ENCODE measurements around the gene FNDC3B. TPM values are rescaled to one million over a fixed set of nuclear protein-coding genes. Genes with fewer than 3 reads are reported as not detected.

The FNDC3B gene
- total and polyA plus RNA-seq, 9 of the 15 experiments (the other 6 are each of a cell fraction or from before 2014, with no cell fraction given), result 7.0 to 35.8 (median 16.2) TPM

DNA sequence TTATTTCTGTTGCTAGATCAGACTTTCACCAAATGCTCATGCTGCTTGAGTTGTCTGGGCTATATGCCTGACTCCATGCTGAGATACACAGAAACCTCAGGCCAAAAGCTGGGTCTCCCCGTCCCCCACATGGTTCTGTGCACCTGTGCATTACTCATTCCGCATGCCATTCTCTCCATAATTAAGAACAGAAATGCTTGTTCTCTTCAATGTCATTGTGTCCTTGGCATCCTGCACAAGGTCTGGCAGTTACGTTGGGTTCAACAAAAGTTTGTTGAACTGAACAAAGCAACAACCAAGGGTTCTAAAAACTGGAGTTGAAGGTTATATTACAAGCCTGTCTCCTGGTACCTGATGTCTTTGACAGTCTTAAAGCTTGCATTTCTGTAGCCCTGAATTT is 177.5 kb downstream of the FNDC3B start:
- H3K27ac ChIP-seq (ENCODE audit: extremely low read depth, low read depth, low read length), result no peak overlapping the region

DNA sequence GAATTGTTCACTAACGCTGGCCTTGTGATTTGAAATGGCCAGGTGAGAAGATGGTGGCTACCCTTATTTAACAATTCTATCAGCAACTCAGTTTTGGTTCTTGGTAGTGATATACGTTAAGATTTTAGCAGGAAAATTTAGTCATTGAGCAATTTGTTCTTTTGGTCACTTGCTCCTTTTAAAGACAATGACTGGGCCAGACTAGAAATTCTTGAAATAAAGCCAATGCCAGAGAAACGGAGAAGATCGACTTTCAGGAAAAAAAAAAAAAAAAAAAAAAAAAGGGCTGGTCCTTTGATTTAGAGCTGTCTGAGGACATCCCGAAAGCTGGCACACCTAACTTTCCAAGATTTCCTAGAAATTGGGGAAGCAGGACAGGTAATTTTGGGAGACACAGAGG is 178.5 kb downstream of the FNDC3B start:
- Histone ChIP-seq H3K27ac (ENCODE audit: extremely low read depth, low read depth, low read length) (no peak overlapping the region), H3K4me2 (ENCODE audit: insufficient read depth, low read length) (no peak overlapping the region), H3K27me3 (ENCODE audit: control insufficient read depth in 2 of 2, insufficient read depth in 2 of 2, low read length in 2 of 2) (no peaks in the 10 kb centered on the region), H3K4me3 (no peak overlapping the region), H3K36me3 (ENCODE audit: control insufficient read depth, insufficient read depth, low read length) (no peaks in the 10 kb centered on the region), H3K9me1 (ENCODE audit: control insufficient read depth, insufficient read depth, low read length) (no peaks in the 10 kb centered on the region), H2AFZ (ENCODE audit: low read depth, low read length) (no peak overlapping the region), H3K4me1 (replicated peaks in 1 of 2; ENCODE audit: control insufficient read depth in 2 of 2, insufficient read depth in 2 of 2, low read length in 2 of 2) (peaks cover 0 to 3% of the 10 kb centered on the region in 2 experiments; a peak in 2 of 5 replicates), H3K79me2 (ENCODE audit: control insufficient read depth, insufficient read depth, low read length) (peaks cover 53% of the 10 kb centered on the region), H3K9ac (ENCODE audit: insufficient read depth in 1 of 2, low read depth in 2 of 2, low read length in 2 of 2) (no peak overlapping the region), H4K20me1 (replicated peaks; ENCODE audit: control insufficient read depth, insufficient read depth, low read length) (peaks cover 7% of the 10 kb centered on the region; the same call in 1 of the 2 replicates), H3K9me3 (replicated peaks; ENCODE audit: control insufficient read depth, insufficient read depth, low read depth, low read length) (no peaks in the 10 kb centered on the region)
- CTCF ChIA-PET (ENCODE audit: low intra/inter-chr PET ratio), result no interaction called here
- 75% methylated on average over 3 of the region's 5 CpGs for WGBS (ENCODE audit: insufficient coverage, low coverage, missing lambda C conversion rate)
- no TSS peak for BruUV-seq (replicated peaks)
- intact Hi-C loops (cut with micrococcal nuclease) (no loop called here), in situ Hi-C loops (cut with MboI) (no loop called here)
- POLR2A ChIA-PET, result interaction anchor here (0.6 to 1.6 kb wide), 3 partner anchors 8 to 1218 kb away, joined by 3 to 6 read pairs (median 4); no protein-coding TSS in a partner anchor
- no peak for FAIRE-seq
- DNase-seq (ENCODE audit: extremely low read depth in 1 of 4, low spot score in 3 of 4), result no peak
- no peak for ATAC-seq
- TF ChIP-seq, protein P1, sequence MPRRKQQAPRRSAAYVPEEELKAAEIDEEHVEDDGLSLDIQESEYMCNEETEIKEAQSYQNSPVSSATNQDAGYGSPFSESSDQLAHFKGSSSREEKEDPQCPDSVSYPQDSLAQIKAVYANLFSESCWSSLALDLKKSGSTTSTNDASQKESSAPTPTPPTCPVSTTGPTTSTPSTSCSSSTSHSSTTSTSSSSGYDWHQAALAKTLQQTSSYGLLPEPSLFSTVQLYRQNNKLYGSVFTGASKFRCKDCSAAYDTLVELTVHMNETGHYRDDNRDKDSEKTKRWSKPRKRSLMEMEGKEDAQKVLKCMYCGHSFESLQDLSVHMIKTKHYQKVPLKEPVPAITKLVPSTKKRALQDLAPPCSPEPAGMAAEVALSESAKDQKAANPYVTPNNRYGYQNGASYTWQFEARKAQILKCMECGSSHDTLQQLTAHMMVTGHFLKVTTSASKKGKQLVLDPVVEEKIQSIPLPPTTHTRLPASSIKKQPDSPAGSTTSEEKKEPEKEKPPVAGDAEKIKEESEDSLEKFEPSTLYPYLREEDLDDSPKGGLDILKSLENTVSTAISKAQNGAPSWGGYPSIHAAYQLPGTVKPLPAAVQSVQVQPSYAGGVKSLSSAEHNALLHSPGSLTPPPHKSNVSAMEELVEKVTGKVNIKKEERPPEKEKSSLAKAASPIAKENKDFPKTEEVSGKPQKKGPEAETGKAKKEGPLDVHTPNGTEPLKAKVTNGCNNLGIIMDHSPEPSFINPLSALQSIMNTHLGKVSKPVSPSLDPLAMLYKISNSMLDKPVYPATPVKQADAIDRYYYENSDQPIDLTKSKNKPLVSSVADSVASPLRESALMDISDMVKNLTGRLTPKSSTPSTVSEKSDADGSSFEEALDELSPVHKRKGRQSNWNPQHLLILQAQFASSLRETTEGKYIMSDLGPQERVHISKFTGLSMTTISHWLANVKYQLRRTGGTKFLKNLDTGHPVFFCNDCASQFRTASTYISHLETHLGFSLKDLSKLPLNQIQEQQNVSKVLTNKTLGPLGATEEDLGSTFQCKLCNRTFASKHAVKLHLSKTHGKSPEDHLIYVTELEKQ (CRISPR knock-in tag; IDR thresholded peaks at IDR 0.05), result no peak
- no peak for TF ChIP-seq ETS2 (tag; IDR thresholded peaks at IDR 0.05; ENCODE audit: borderline replicate concordance, poor library complexity, severe bottlenecking)
- TF ChIP-seq ZSCAN32 (CRISPR knock-in tag; IDR thresholded peaks at IDR 0.05), result no peak
- no peak for TF ChIP-seq PTTG1 (tag; IDR thresholded peaks at IDR 0.05; ENCODE audit: low read depth)
- TF ChIP-seq MEF2A (IDR thresholded peaks at IDR 0.05; ENCODE audit: control insufficient read depth, low read depth, low read length), result no peak

More for the DNA sequence above, 177.5 kb downstream of the FNDC3B start:
- in situ Hi-C loops (cut with MboI) (no loop called here), intact Hi-C loops (cut with micrococcal nuclease) (no loop called here)
- Histone ChIP-seq H2AFZ (ENCODE audit: low read depth, low read length) (no peak overlapping the region), H3K36me3 (ENCODE audit: control insufficient read depth, insufficient read depth, low read length) (no peaks in the 10 kb centered on the region; the same call in 2 of the 3 replicates), H3K9me3 (replicated peaks; ENCODE audit: control insufficient read depth, insufficient read depth, low read depth, low read length) (no peaks in the 10 kb centered on the region), H3K9me1 (ENCODE audit: control insufficient read depth, insufficient read depth, low read length) (no peaks in the 10 kb centered on the region), H4K20me1 (replicated peaks; ENCODE audit: control insufficient read depth, insufficient read depth, low read length) (no peaks in the 10 kb centered on the region; the same call in 1 of the 2 replicates), H3K9ac (ENCODE audit: insufficient read depth in 1 of 2, low read depth in 2 of 2, low read length in 2 of 2) (no peak overlapping the region), H3K4me3 (no peak overlapping the region), H3K4me2 (ENCODE audit: insufficient read depth, low read length) (no peak overlapping the region), H3K79me2 (ENCODE audit: control insufficient read depth, insufficient read depth, low read length) (peaks cover 49% of the 10 kb centered on the region), H3K4me1 (replicated peaks in 1 of 2; ENCODE audit: control insufficient read depth in 2 of 2, insufficient read depth in 2 of 2, low read length in 2 of 2) (peaks cover 0 to 11% of the 10 kb centered on the region in 2 experiments; a peak in 2 of 5 replicates), H3K27me3 (ENCODE audit: control insufficient read depth in 2 of 2, insufficient read depth in 2 of 2, low read length in 2 of 2) (no peaks in the 10 kb centered on the region)
- 84% methylated on average over 3 of the region's 3 CpGs for WGBS (ENCODE audit: insufficient coverage, low coverage, missing lambda C conversion rate)
- no peak for ATAC-seq
- POLR2A ChIA-PET, result interaction anchor here (1.6 kb wide), 1 partner anchor 9 kb away, joined by 4 read pairs; no protein-coding TSS in a partner anchor
- FAIRE-seq, result no peak
- CTCF ChIA-PET (ENCODE audit: low intra/inter-chr PET ratio), result no interaction called here
- BruUV-seq (replicated peaks), result no TSS peak
- no peak for DNase-seq (ENCODE audit: extremely low read depth in 1 of 4, low spot score in 3 of 4)
- no peak for TF ChIP-seq NR2F6 (CRISPR knock-in tag; IDR thresholded peaks at IDR 0.05)
- TF ChIP-seq HDAC2 (IDR thresholded peaks at IDR 0.05), result no peak
- no peak for TF ChIP-seq CCAR2 (IDR thresholded peaks at IDR 0.05; ENCODE audit: low read depth, low read length)
- TF ChIP-seq ZNF24 (IDR thresholded peaks at IDR 0.05), result no peak
- no peak for TF ChIP-seq GTF2F1 (IDR thresholded peaks at IDR 0.05; ENCODE audit: low read depth, low read length)
